ENCODE data around the gene TC2N.
"Not testable (repeated sequence)": the region's sequence is repeated elsewhere in the genome, so short reads cannot be mapped to it uniquely, and the experiment has no call there.

TC2N gene

DNA sequence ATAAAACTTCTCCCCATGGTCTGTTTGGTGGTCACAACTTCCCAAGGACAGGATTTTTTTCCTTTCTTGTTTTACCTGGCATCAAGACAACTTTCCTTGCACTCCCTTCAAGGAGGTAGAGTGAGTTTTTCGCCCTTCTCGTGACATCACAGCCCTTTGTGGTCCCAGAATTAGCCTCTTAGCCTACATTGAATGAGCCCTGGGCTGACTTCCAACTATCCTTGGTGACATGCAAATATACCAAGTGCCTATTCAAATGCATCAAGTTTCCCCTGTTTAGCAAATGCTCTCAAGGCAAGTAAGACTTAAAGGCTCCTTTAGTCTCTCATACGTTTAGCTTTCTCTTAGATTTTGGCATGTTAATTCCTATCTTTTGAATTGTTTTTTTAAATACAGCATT, 36.6 kb downstream of the TC2N start:
- DNase-seq: no peak

DNA sequence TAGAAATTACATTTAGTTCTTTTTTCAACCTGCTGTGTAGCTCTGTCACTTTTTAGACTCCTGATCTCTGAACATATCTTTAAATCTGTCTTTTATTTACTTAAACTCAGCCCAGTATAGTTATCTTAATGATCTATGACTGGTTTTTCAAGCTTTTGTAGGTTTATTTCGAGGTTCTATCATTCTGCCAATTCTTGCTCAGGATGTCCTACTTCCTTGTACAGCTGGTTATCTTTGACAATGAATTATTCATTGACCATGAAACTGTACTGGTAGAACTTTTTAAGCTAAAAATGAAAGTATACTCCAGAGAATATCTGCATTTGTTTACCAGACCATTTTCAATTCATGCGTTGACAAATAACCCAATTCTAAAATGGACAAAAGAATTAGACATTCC, 37.8 kb downstream of the TC2N start:
- DNase-seq: no peak

DNA sequence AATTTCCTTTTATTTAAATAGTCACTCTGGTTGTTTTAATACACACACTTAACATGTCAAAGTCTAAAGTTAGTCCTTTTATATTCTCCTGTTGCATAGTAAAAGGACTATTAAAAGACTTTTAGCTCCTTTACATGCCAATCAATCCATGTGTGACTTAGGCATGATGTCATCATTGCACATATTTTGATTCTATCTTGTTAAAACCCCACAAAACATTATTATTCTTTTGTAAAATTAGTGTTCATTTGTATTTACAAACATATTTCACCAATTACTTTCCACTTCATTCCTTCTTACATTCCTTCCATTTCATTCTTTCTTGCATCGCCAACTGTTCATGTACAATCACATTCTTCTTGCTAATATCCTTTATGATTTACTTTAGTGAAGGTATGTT, 39.6 kb downstream of the TC2N start:
- no peak for DNase-seq

DNA sequence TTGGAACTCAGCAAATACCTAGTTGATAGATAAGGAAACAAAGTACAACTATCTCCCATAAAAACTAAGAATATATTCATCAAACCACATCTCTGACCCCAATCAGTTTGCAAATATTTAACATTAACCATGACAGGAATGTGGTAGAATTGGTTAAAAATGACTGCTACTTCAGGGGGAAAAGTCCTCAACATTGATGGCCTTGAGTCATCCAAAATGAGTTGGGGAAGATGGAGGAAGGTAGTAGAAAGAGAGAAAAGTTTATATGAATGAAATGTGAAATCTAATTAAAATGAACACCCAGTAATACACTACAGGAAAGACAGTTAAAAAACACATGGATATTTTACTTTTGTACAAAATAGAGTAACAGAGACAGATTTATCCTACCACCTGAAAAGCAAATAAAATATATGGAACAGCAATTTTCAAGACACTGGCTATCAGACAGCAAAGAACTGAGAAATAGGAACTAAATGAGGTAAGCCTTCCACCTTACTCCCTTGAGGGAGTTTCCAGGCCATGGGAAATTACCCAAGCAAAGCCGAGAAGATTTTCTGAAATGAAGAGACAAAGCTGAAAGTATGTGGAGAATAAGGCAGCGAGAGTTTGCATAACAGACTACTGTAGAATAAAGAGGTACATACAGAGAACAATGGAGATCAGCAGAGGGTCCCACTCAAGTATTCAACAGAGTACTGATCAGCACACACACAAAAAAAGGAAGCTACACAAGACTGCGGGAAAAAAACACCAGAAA, 49.6 kb downstream of the TC2N start:
- no peak for DNase-seq

DNA sequence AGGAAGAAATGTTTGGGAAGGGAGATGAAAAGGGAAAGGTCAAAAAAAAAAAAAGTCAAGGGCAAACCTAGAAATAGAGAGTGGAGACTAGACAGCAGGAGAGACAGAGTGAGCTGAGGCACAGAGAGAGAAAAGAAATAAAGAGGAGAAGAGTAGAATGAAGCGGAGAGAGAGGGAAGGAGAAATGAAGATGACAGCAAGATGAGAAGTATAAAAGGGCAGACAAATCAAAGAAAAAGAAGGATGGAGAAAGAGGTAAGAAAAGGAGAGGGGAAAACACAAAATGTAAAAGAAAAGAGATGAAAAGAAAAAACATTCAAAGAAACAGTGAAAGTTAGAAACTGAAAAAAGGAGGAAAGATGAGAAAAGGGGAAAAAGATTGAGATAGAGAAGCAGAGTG, 53.0 kb downstream of the TC2N start:
- no peak for DNase-seq

DNA sequence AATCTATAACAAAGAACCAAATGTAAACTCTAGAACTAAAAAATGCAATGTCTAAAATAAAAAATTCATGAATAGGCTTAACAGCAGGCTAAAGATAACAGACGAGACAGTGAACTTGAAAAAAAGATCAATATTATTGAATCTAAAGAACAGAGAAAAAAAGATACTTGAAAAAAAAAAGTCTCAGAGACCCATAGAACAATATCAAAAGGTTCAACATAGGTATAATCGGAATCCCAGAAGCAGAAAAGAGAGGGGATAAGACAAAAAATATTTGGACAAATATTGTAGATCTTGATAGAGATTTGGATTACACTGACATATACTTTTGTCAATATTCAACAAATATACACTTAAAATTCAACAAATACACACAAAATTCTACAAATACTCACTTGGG, 56.6 kb downstream of the TC2N start:
- no peak for DNase-seq

DNA sequence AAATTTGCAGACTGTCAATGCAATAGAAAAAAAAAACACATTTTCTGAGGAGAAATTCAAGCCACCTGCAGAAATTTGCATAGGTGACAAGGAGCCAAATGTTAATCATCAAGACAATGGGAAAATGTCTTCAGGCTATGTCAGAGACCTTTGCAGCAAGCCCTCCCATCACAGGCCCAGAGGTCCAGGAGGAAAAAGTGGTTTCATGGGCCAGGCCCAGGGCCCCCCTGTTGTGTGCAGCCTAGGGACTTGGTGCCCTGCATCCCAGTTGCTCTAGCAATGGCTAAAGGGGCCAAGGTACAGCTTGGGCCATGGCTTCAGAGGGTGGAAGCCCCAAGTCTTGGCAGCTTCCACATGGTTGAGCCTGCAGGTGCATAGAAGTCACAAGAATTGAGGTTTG, 60.6 kb downstream of the TC2N start:
- no peak for DNase-seq

DNA sequence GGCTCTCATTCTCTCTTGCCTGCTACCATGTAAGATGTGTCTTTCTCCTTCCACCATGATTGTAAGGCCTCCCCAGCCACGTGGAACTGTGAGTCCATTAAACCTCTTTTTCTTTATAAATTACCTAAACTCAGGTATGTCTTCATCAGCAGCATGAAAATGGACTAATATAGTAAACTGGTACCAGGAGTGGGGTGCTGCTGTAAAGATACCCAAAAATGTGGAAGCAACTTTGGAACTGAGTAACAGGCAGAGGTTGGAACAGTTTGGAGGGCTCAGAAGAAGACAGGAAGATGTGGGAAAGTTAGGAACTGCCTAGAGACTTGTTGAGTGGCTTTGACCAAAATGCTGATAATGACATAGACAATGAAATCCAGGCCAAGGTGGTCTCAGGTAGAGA, 61.2 kb downstream of the TC2N start:
- not testable (repeated sequence) for DNase-seq

DNA sequence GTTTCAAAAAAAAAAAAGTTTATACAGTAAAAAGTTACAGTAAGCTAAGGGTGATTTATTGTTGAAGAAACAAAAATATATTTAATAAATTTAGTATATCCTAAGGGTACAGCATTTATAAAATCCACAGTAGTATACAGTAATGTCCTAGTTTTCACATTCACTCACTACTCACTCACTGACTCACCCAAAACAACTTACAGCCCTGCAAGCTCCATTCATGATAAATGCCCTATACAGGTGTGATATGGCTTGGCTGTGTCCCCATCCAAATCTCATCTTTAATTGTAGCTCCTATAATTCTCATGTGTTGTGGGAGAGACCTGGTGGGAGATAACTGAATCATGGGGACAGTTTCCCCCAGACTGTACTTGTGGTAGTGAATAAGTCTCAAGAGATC, 61.7 kb downstream of the TC2N start:
- DNase-seq: no peak

DNA sequence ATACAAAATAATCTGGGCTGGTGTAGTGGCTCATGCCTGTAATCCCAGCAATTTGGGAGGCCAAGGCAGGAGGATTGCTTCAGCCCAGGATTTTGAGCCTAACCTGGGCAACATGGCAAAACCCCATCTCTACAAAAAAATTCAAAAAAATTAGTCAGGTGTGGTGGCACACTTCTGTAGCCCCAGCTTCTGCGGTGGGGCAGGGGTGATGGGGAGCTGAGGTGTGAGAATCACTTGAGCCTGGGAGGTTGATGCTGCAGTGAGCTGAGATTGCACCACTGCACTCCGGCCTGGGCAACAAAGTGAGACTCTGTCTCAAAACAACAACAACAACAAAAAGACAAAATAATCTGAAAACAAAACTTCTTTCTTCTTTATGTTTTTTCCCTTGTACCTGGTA, 66.0 kb downstream of the TC2N start:
- no peak for DNase-seq

DNA sequence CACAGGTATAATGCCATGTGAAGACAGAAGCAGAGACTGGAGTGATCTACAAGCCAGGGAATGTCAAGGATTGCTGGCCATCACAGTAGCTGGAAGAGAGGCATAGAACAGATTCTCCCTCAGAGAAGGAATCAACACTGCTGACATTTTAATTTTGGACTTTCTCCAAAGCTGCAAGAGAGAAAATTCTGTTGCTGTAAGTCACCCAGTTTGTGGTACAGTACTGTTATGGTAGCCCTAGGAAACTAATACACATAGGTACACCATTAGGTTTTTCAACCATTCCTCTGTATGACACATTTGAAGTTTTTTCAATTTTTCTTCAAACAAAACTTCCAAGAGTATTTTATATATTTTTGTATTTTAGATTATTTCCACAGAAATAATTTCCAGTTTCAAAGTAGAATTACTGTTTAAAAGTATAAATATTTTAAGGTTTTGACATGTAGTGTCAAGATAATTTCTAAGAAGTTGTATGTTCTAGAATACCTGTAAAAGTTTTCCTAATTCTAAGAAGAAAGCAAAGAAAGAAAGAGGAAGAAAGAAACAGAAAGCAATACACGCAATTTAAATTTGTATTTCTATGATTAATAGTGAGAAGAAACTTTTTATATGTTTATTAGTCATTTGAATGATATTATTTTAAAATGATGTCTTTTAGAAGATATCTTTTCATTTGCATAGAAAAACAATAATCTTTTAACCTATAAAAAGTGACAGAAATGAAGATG, 70.6 kb downstream of the TC2N start:
- no peak for DNase-seq

DNA sequence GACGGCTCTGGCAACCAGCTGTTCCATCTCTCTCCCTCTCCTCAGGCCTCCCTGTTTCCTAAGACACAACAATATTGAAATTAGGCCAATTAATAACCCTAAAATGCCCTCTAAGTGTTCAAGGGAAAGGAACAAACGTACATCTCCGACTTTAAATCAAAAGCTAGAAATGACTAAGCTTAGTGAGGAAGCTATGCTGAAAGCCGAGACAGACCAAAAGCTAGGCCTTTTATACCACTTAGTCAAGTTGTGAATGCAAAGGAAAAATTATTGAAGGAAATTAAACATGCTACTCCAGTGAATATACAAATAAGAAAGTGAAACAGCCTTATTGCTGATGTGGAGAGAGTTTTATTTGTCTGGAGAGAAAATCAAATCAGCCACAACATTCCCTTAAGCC, 73.6 kb downstream of the TC2N start:
- DNase-seq: no peak

DNA sequence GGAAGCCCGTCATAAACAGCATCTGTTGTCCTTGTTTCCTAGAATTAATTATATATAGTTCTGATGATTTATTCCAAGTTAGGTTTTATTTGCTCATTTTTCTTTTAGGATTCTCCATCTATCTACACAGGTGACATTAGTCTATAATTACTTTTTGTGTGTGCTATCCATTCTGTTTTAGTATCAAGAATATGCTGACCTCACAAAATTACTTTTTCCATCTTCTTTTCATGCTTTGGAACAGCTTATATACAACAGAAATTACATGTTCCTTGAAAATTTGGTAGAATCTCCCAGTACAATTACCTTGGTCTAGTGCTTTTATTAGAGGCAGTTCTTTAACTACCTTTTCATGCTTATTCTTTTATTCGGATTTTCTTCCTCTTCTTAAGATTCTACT, 81.1 kb downstream of the TC2N start:
- no peak for DNase-seq

DNA sequence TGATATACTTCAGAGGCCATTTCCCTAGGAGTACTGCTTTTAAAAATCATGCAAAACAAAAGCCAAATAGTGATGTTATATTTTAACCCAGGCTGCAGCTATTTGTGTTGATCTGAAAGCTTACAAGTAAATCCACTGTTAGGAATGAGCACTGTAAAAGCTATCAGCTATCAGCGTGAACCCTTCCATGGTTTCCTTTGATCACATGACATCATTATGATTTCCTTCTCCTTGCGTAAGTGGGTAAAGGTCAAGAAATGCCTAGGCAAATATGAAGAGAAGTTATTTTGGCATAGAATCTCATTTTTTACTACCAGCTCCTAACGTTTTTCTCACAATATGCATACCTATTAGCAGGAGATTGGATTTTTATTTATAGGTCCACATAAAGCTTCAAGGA, 86.9 kb downstream of the TC2N start:
- no peak for DNase-seq

DNA sequence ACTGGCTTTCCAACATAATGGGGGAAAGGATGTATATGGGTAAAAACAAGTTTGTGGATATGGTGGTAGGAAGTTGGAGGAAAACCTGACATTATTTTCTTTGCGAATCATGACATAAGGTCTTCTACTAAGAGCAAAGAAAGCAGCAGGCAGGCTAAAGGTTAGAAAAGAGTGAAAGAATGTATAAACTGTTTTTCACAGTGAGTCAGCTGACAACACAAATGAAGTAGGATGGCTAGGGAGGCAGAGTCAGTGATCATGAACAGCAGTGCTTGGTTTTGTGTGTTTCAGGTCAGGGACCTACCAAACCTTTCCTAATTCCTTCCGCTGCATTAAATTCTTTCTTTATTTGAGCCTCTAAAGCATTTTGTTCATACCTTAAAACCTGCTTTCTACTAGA, 89.1 kb downstream of the TC2N start:
- no peak for DNase-seq

DNA sequence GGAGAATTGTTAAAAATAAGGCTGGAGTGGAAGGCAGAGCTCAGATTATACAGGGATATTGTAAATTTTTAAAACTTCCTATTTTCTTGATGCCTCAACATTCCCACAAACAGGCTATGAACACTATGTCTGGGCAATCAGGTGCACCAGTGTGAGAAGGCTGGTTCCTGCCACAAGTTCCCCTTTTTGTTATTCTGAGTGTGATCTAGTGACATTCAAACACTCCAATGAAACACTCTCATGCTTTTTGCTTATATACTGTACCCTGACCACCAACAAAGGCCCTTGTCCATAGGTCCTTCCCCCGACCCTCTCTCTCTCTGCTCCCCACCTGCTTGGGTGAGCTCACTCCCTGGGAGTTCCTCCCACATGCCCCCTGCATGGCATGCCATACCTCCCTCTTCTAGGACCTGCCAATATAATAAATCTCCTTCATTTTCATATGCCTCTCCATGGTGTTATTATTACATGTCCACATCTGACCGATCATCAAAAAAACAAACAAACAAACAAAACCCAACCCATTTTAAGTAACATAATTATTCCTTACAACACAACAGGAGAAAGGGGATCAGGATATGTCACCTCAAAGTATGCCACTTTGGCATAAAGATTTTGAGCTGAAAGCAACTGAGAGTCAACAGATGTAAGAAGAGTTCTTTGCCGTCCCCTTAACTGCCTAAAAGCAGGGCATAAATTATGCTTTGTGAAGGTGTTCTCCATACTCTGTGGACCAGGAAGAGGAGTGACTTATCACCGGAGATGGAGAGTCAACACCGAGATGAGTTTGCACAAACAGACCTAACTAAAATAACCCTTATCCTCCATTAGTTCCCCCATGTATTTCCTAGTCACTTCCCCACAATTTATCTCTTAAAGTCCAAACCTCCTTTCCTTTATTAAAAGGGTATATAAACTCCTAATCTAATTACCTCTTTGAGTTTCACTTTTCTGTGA, 92.9 kb downstream of the TC2N start:
- no peak for DNase-seq

DNA sequence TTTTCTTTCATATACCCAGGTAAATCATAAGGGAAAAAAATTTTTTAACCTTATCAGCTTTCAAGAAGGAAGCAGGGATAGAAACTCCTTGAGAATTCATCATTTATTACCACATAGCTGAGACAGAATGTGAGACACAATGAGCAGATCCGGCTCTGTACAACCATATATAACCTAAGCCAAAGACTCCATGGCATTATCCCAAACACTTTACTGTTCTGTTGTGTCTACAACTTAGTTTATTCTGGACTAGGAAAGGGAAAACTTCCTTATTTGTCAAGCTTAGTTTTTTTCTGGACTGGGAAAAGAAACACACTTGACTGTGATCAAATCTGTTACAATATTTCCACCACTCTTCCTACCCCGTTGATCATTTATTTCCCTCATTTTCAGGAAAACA, 97.2 kb downstream of the TC2N start:
- DNase-seq: no peak

DNA sequence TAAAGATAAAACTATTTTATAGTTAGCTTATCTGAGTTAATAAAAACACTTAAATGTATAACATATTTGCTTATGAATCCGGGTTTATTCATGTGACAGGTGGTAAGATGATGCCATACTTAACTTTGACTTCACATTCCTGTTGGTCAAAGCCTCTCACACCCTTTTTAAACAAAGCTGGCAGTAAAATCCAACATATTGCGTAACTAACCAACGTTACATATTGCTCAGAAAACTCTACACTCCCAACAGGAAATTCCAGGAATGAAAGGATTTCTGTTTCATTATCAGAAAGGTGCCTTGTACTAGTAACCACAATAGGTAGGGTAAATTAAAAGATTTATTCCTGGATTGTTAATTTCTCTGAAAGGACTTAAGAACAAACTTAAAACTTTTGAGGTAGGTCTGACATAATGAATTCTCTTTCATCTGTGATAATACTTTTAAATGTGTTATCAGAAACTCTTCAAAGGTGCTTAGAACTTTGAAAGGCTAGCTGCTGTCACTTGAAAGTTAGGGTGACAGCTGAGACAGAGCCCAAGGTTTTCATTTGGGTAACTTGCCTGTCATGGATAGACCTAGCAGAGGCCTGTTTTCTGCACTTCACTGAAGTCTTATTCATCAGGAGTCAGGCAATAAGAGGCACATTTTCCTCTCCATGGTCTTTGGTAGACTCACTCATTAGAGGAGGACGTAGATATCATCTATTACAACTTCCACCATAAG, 111.6 kb downstream of the TC2N start:
- no peak for DNase-seq

DNA sequence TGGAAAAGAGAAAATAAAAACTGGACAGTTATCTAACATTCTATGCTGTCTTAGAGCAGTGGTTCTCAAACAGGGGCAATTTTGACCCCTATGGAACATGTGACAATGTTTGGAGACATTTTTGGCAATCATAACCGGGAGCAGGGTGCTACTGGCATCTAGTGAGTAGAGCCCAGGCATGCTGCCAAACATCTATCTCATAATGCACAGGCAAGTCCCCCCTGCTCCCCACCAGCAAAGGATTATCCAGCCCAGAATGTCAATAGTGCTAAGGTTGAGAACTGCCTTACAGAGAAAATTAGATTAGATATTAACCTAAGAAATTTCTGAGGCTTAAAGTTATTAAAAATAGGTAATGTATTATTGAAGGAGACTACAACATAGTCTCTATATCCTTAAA, 112.5 kb downstream of the TC2N start:
- no peak for DNase-seq

DNA sequence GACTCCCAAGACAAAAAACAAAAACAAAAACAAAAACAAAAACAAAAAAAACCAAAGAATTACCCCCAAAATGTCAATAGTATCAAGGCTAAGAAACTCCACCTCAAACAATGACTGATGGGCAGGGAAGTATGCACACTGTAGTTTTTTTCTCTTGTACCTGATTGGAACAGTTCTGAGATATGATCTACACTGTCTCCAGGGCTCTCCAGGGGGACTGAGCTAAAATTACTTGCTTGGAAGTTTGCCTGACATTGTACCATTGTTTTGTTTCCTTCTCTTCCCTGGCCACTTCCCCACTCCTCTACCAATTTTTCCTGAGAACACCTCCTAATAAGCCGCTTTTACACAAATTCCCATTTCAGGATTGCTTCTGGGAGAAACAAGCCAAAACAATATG, 113.2 kb downstream of the TC2N start:
- no peak for DNase-seq

DNA sequence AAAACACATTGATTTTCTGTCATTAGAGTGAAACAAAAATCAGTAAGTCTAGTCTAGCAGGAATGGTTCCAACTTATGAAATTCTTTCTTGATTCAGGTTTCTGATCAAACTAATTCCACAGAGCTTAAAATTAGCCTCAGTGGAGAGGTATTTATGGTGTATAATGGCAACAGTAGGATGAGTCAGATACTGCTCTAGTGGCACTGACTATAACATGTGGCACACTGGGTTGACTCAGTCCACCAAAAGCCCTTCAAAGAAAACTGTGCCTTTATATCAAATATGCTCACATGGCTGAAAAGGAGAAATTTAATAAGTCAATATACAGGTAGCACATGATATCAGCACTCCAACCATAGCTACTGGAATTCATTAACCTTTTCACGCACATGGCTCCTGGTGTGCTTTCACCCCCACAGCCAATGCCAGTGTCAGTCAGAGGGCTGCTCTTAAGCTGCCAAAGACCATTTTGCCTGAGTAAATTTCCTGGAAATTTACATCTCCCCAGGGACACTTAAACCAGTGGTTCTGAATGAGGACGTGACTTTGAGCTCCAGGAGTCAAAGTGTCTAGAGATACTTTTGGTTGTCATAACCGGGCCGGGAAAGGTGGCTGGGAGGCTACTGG, 113.7 kb downstream of the TC2N start:
- DNase-seq: no peak

DNA sequence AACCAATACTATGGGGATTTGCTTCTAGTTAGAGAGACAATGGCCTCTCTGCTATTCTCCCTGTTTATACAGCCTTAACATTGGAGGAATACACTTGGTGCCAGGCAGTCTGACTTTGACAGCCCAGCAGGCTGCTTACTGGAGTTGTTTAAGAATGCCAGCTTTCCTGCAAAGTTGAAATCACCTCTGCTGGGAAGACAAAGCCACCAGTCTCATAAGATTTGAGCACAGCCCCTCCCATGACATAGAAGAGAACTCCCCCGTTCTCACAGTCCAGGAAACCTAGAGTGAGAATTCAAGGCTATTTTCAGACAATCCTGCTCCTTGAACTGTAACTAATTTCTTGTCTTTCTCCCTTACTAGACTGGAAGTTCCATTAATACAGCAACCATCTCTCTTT, 114.4 kb downstream of the TC2N start:
- no peak for DNase-seq

Data from cortex of kidney (tissue), 1 donor.